ENCODE results near the gene CDC73. TPM values are rescaled to one million over a fixed set of nuclear protein-coding genes. Genes with fewer than 3 reads are reported as not detected.
A peak's percentile ranks its signal among the peaks of the same experiment; 100 is the strongest.

Gene CDC73
- total and polyA plus RNA-seq, 2 of the 13 experiments (the other 11 are each of a cell fraction or from before 2014, with no cell fraction given): 20.2 to 26.3 TPM

DNA sequence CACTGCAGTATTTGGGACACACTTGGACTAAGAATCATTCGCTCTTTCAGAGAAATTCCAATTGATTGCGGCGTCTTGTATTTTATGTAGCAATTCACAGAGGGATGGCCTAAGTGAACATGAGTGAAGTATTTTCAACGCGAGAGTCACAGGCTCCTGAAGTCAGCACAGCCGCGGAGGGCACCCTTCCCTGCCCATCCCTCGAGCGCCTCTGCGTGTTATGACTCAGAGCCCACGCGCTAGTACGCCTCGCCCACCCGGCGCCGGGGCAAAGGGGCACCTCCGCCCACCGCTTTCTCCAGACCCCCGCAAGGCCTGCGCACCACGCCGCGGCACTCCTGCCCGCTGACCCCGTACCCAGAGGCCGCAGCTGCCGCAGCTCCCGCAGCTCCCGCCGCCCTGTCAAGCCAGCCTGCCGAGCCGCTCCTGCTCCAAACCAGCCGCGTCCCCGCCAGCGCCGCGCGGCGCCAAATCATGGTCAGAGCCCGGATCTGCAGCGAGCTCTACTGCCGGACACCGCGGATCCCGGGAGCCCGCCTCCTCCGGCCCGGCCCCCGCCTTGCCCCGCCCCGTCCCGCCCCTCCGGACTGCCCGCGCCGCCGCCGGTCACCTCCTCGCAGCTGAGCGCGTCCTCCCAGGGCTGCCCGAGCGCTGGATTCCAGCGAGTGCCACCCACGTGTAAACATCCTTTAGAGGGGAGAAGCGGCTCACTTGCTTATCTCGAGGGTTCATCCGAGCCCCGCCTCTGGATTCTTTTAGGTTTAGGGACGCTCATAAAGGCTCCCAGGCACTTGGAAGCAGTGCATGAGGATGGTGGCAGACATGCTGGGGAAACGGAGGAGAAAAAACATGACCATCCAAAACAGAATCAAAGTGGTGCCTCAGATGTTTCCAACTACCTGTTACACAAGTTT lies 16.7 kb upstream of the CDC73 start, which contains the start of gene GLRX2:
GLRX2 (minus strand) TSS at position 508 of the 914 bp plus-strand sequence; CDS start at position 476, 32 bp downstream.
- Histone ChIP-seq H3K4me2 (ENCODE audit: low read depth, low read length) (peak within 1 kb of the TSS; percentile 84), H2AFZ (ENCODE audit: low read length) (peak within 1 kb of the TSS; percentile 76), H4K20me1 (ENCODE audit: insufficient read depth, low read length) (no peaks in the 10 kb centered on the region), H3K27me3 (ENCODE audit: control insufficient read depth in 1 of 2, insufficient read depth in 2 of 2, low read length in 2 of 2) (no peaks in the 10 kb centered on the region; a peak in 1 of 5 replicates), H3K36me3 (replicated peaks in 1 of 2; ENCODE audit: control insufficient read depth in 1 of 2, insufficient read depth in 2 of 2, low read length in 2 of 2) (peaks cover 2 to 5% of the 10 kb centered on the region in 2 experiments; a peak in 3 of 5 replicates), H3K4me1 (ENCODE audit: insufficient read depth, low read length) (peaks cover 56% of the 10 kb centered on the region), H3K27ac (ENCODE audit: extremely low read length, insufficient read depth, low read length) (peak within 1 kb of the TSS; percentile 89), H3K4me3 (replicated peaks in 1 of 3; ENCODE audit: insufficient read depth in 1 of 3, low read depth in 2 of 3, low read length in 3 of 3) (peak within 1 kb of the TSS; percentile 70 to 93 (median 82)), H3K79me2 (ENCODE audit: insufficient read depth, low read length) (peaks cover 31% of the 10 kb centered on the region), H3K9me3 (ENCODE audit: low read length) (no peaks in the 10 kb centered on the region), H3K9ac (ENCODE audit: insufficient read depth, low read depth, low read length) (peak within 1 kb of the TSS; percentile 78)
- ChIA-PET POLR2A (interaction anchor here (0.5 to 2.9 kb wide), 6 partner anchors 11 to 403 kb away, joined by 3 to 31 read pairs (median 12); partner anchors contain the start of genes CDC73, RO60 and UCHL5), CTCF (ENCODE audit: low intra/inter-chr PET ratio, low total read pairs) (interaction anchor here (1.3 kb wide), 2 partner anchors 16 to 17 kb away, joined by 4 to 7 read pairs; partner anchors contain the start of gene CDC73)
- BruUV-seq (replicated peaks): no TSS peak
- FAIRE-seq: no peak
- DNase-seq (ENCODE audit: low spot score): peak; percentile 66
- intact Hi-C loops (cut with micrococcal nuclease; ENCODE audit: unreplicated experiment): loop anchor here (1.0 kb wide), 2 partner anchors 17 to 45 kb away; partner anchors contain the start of gene CDC73
- ATAC-seq: peak; percentile 96
- under 1% methylated on average over 14 of the region's 73 CpGs for WGBS (ENCODE audit: low lambda C conversion rate)
- in situ Hi-C loops (cut with HindIII; ENCODE audit: extremely low pct_ligation_motif_present, low pct_unique_long_range_greater_than_20kb): no loop called here
- TF ChIP-seq MED13 (CRISPR knock-in tag; IDR thresholded peaks at IDR 0.05) (peak; percentile 57; the same call in 1 of the 2 replicates), NFKB2 (CRISPR knock-in tag; IDR thresholded peaks at IDR 0.05; ENCODE audit: borderline replicate concordance) (peak; percentile 60; the same call in 1 of the 2 replicates), ZFY (CRISPR knock-in tag; IDR thresholded peaks at IDR 0.05) (peak; percentile 82), HNRNPLL (IDR thresholded peaks at IDR 0.05; ENCODE audit: low read depth, low read length, poor library complexity, severe bottlenecking) (peak; percentile 84), GABPB1 (CRISPR knock-in tag; IDR thresholded peaks at IDR 0.05) (peak; percentile 78), RXRB (CRISPR knock-in tag; IDR thresholded peaks at IDR 0.05; ENCODE audit: borderline replicate concordance) (peak; percentile 62; the same call in 1 of the 2 replicates), SMARCC2 (IDR thresholded peaks at IDR 0.05) (no peak), ZNF552 (CRISPR knock-in tag; IDR thresholded peaks at IDR 0.05; ENCODE audit: borderline replicate concordance) (0 out of 2 replicates have a peak, but pooled peaks have one; percentile 14), AGO1 (IDR thresholded peaks at IDR 0.05; ENCODE audit: low read depth, low read length, poor library complexity, severe bottlenecking) (no peak), GFI1 (CRISPR knock-in tag; IDR thresholded peaks at IDR 0.05; ENCODE audit: borderline replicate concordance) (no peak)
- TF ChIP-seq, protein P1, sequence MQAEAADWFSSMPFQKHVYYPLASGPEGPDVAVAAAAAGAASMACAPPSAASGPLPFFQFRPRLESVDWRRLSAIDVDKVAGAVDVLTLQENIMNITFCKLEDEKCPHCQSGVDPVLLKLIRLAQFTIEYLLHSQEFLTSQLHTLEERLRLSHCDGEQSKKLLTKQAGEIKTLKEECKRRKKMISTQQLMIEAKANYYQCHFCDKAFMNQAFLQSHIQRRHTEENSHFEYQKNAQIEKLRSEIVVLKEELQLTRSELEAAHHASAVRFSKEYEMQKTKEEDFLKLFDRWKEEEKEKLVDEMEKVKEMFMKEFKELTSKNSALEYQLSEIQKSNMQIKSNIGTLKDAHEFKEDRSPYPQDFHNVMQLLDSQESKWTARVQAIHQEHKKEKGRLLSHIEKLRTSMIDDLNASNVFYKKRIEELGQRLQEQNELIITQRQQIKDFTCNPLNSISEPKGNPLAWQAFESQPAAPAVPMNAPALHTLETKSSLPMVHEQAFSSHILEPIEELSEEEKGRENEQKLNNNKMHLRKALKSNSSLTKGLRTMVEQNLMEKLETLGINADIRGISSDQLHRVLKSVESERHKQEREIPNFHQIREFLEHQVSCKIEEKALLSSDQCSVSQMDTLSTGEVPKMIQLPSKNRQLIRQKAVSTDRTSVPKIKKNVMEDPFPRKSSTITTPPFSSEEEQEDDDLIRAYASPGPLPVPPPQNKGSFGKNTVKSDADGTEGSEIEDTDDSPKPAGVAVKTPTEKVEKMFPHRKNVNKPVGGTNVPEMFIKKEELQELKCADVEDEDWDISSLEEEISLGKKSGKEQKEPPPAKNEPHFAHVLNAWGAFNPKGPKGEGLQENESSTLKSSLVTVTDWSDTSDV (CRISPR knock-in tag; IDR thresholded peaks at IDR 0.05): no peak
- TF ChIP-seq, protein P2, sequence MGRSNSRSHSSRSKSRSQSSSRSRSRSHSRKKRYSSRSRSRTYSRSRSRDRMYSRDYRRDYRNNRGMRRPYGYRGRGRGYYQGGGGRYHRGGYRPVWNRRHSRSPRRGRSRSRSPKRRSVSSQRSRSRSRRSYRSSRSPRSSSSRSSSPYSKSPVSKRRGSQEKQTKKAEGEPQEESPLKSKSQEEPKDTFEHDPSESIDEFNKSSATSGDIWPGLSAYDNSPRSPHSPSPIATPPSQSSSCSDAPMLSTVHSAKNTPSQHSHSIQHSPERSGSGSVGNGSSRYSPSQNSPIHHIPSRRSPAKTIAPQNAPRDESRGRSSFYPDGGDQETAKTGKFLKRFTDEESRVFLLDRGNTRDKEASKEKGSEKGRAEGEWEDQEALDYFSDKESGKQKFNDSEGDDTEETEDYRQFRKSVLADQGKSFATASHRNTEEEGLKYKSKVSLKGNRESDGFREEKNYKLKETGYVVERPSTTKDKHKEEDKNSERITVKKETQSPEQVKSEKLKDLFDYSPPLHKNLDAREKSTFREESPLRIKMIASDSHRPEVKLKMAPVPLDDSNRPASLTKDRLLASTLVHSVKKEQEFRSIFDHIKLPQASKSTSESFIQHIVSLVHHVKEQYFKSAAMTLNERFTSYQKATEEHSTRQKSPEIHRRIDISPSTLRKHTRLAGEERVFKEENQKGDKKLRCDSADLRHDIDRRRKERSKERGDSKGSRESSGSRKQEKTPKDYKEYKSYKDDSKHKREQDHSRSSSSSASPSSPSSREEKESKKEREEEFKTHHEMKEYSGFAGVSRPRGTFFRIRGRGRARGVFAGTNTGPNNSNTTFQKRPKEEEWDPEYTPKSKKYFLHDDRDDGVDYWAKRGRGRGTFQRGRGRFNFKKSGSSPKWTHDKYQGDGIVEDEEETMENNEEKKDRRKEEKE (IDR thresholded peaks at IDR 0.05): no peak
- TF ChIP-seq, protein P3, sequence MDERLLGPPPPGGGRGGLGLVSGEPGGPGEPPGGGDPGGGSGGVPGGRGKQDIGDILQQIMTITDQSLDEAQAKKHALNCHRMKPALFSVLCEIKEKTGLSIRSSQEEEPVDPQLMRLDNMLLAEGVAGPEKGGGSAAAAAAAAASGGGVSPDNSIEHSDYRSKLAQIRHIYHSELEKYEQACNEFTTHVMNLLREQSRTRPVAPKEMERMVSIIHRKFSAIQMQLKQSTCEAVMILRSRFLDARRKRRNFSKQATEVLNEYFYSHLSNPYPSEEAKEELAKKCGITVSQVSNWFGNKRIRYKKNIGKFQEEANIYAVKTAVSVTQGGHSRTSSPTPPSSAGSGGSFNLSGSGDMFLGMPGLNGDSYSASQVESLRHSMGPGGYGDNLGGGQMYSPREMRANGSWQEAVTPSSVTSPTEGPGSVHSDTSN (CRISPR knock-in tag; IDR thresholded peaks at IDR 0.05): no peak
- TF ChIP-seq, protein P4, sequence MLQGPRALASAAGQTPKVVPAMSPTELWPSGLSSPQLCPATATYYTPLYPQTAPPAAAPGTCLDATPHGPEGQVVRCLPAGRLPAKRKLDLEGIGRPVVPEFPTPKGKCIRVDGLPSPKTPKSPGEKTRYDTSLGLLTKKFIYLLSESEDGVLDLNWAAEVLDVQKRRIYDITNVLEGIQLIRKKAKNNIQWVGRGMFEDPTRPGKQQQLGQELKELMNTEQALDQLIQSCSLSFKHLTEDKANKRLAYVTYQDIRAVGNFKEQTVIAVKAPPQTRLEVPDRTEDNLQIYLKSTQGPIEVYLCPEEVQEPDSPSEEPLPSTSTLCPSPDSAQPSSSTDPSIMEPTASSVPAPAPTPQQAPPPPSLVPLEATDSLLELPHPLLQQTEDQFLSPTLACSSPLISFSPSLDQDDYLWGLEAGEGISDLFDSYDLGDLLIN (CRISPR knock-in tag; IDR thresholded peaks at IDR 0.05; ENCODE audit: borderline replicate concordance): 0 out of 2 replicates have a peak, but pooled peaks have one; percentile 30

Data from HepG2 (cell line).